T-helper 22 cell (primary cell): ENCODE data around the gene TICAM1.
A peak's percentile ranks its signal among the peaks of the same experiment; 100 is the strongest.
"Not testable (repeated sequence)": the region's sequence is repeated elsewhere in the genome, so short reads cannot be mapped to it uniquely, and the experiment has no call there.

Experiments used
- DNase-seq: peaks from one replicate; pipeline ENCODE4 v3.0.0-alpha.2; 2020; ENCODE audit warnings: low read depth

TICAM1 gene

DNA sequence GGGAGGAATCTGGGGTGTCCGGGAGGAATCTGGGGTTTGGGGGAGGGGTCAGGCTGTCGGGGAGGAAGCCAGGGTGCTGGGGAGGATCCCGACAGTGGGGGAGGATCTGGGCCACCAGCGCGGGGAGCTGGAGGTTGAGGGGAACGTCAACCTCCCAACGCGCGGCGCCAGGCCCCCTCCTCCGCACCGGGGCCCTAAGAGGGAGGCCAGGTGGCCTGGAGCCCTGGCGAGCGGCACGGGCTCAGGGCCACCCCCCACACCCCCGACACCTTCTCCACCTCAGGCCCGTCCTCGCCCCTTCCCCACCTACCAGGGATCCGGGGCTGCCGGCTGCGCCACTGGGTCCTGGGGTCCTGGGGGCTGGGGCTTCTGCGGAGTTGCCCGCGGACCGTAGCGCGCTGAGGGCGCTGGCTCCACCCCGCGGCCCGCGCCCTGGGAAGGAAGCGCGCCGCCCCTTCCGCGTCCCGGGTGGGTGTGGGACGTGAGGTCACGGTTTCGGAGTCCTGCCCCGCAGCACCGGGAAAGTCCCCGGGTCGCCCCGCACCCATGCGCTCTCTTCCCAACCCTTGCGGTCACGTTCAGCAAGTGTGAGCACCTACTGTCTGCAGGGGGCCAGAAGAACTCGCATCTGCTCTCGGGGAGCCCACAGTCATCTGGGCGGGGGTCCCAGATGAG is at the start of gene TICAM1:
Gene TICAM1 (minus strand): TSS at position 409 of the 675 bp plus-strand sequence. CDS start 13,335 bp downstream, outside the sequence.
- DNase-seq = peak; percentile 78

- DNase-seq = no peak
These were observed 47.5 kb upstream of the TICAM1 start for GRCh38 chr19:4879041-4879440.

GRCh38 chr19:4878491-4878968 is 47.0 kb upstream of the TICAM1 start:
- no peak for DNase-seq

DNA sequence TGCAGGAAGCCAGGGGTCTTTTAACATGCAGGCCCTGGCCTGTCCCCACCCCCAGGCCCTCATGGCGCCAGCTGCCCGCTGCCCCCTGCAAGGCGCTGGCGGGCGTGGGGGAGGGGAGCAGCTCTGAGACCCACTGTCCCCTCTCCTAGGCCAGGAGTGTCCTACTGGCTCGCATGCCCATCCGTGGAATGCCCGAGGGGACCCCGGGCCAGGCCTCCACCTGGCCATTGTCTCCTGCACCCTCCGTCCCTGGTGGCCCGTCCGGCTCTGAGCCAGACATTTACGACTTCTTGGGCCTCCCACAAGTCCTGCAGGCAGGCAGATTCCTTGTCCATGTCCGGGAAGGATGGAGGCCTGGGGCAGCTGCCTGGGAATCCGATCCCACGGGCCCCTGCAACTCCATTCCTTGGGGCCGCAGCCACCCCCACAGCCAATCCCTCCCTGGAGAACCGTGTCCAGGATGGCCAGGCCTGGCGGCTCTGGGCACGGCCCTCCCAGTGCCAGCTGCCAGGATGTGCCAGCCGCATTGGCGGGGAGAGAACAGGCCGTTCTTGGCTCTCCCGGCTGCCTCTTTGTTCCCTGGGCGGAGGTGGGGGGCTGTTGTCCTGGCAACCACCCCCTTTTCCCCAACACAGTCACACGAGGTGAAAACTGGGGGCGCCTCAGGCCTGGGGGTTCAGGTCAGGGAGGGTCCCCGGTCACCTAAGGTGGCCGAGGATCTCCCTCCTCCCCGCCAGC is 46.4 kb upstream of the TICAM1 start:
- DNase-seq = no peak

- no peak for DNase-seq
These were observed 42.4 kb upstream of the TICAM1 start for GRCh38 chr19:4873930-4874329.

DNA sequence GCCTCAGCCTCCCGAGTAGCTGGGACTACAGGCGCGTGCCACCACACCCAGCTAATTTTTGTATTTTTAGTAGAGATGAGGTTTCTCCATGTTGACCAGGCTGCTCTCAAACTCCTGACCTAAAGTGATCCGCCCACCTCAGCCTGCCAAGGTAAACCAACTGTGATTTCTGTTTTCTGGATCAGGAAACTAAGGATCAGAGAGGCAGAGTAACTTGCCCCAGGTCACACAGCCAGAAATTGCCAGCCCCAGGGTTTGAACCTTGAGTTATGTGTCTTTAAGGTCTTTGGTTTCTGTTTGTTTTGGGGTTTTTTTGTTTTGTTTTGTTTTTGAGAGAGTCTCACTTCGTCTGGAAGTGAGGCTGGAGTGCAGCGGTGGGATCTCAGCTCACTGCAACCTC is 40.2 kb upstream of the TICAM1 start:
- no peak for DNase-seq

- DNase-seq = no peak
These were observed 38.7 kb upstream of the TICAM1 start for GRCh38 chr19:4870025-4870700.

GRCh38 chr19:4868286-4868834 is 36.8 kb upstream of the TICAM1 start:
- no peak for DNase-seq

- peak; percentile 81 for DNase-seq
These were observed 36.2 kb upstream of the TICAM1 start, which contains the start of gene PLIN3 for GRCh38 chr19:4867534-4868285. Gene PLIN3 (minus strand): TSS chr19:4867667. CDS start chr19:4861394, 6,273 bp downstream.

- DNase-seq = peak; percentile 46
These were observed 35.3 kb upstream of the TICAM1 start for GRCh38 chr19:4866595-4867424.

DNA sequence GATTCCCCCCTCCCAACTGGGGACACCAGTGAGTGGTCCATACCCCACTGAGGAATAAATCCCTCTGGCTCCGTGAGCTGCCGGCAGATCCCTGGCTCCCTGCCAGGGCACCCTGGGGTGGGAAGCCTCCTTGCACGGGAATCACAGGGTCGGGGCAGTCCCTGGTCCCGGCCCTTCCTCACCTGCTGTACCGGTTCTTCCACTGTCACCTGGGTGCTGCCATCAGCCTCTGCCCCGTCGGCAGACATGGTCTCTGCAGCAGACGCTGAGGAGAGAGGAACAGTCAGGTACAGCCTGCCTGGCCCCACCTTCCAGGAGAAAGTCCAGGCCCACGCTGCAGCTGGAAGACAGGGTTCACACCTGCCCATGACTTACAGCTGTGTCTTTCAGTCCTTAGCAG is 29.6 kb upstream of the TICAM1 start:
- no peak for DNase-seq

- no peak for DNase-seq
These were observed 28.2 kb upstream of the TICAM1 start for GRCh38 chr19:4859697-4860096.

DNA sequence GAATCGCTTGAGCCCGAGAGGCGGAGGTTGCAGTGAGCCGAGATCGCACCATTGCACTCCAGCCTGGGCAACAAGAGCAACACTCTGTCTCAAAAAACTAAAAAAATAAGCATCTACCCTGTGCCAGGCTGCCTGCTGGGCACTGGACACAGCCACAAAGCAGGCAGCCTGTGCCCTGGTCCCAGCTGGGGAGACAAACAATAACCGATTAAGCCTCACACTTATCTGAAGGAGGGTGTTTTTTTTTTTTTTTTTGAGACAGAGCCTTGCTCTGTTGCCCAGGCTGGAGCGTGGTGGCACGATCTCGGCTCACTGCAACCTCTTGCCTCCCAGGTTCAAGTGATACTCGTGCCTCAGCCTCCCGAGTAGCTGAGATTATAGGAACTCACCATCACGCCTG is 25.0 kb upstream of the TICAM1 start:
- DNase-seq = not testable (repeated sequence)

DNA sequence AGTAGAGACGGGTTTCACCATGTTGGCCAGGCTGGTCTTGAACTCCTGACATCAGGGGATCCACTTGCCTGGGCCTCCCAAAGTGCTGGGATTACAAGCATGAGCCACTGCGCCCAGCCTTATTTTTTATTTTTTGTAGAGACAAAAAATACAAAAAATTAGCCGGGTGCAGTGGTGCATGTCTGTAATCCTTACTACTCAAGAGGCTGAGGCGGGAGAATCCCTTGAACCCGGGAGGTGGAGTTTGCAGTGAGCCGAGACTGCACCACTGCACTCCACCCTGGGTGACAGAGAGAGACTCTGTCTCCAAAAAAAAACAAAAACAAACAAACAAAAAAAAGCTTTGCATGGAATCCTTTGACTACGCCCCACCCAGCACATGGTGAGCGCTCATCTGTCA is 22.0 kb upstream of the TICAM1 start:
- not testable (repeated sequence) for DNase-seq

GRCh38 chr19:4852484-4852883 is 21.0 kb upstream of the TICAM1 start:
- no peak for DNase-seq

- peak; percentile 51 for DNase-seq
These were observed 20.2 kb upstream of the TICAM1 start for GRCh38 chr19:4851551-4852290.

GRCh38 chr19:4849019-4849418 is 17.5 kb upstream of the TICAM1 start:
- no peak for DNase-seq

- DNase-seq = no peak
These were observed 15.9 kb upstream of the TICAM1 start for GRCh38 chr19:4847190-4847973.

GRCh38 chr19:4845975-4846374 is 14.5 kb upstream of the TICAM1 start:
- not testable (repeated sequence) for DNase-seq
